ENCODE results near the gene HP1BP3. TPM values are rescaled to one million over a fixed set of nuclear protein-coding genes. Genes with fewer than 3 reads are reported as not detected.

Gene HP1BP3
- total and polyA plus RNA-seq, 2 of the 4 experiments (the other 2 are of a cell fraction), result 88.4 to 151 TPM

GRCh38 chr1:20790785-20791184, 3.7 kb upstream of the HP1BP3 start:
- Histone ChIP-seq H2BK20ac (ENCODE audit: low read depth, low read length) (no peak overlapping the region), H2BK15ac (ENCODE audit: low read depth, low read length) (no peak overlapping the region), H3K9me1 (ENCODE audit: insufficient read depth, low read length) (peaks cover 4% of the 10 kb centered on the region; the same call in 1 of the 2 replicates), H4K5ac (ENCODE audit: low read depth, low read length) (no peak overlapping the region), H2AFZ (replicated peaks; ENCODE audit: low read length, poor library complexity) (no peak overlapping the region), H3K27me3 (ENCODE audit: control insufficient read depth, insufficient read depth, low read length) (no peaks in the 10 kb centered on the region), H4K8ac (ENCODE audit: low read depth in 2 of 2, low read length in 2 of 2) (no peak overlapping the region), H2BK5ac (ENCODE audit: low read depth, low read length, poor library complexity, severe bottlenecking) (no peak overlapping the region), H4K20me1 (ENCODE audit: insufficient read depth, low read length) (peaks cover 7% of the 10 kb centered on the region), H3K27ac (ENCODE audit: insufficient read depth, low read length) (no peak overlapping the region), H3K4ac (ENCODE audit: low read depth, low read length) (no peak overlapping the region), H3K4me1 (ENCODE audit: control insufficient read depth, insufficient read depth, low read length) (peaks cover 5% of the 10 kb centered on the region; the same call in 1 of the 2 replicates), H2AK9ac (replicated peaks; ENCODE audit: low read depth, low read length, poor library complexity) (no peak overlapping the region), H3K4me3 (ENCODE audit: insufficient read depth, low read depth, low read length) (no peak overlapping the region), H3K18ac (ENCODE audit: low read depth, low read length) (no peak overlapping the region), H3K36me3 (ENCODE audit: control insufficient read depth, insufficient read depth, low read length) (no peaks in the 10 kb centered on the region), H3K79me1 (ENCODE audit: low read depth in 1 of 2, low read length in 2 of 2) (peaks cover 3 to 16% of the 10 kb centered on the region in 2 experiments; a peak in 3 of 4 replicates), H3K23ac (ENCODE audit: low read depth, low read length) (no peak overlapping the region), H2BK120ac (ENCODE audit: low read depth, low read length) (no peak overlapping the region), H4K91ac (ENCODE audit: insufficient read depth, low read depth, low read length) (no peak overlapping the region), H3K56ac (ENCODE audit: extremely low read depth, insufficient read depth, low read length) (no peak overlapping the region), H2AK5ac (ENCODE audit: low read depth, low read length) (no peak overlapping the region), H3K9ac (ENCODE audit: low read depth, low read length) (no peak overlapping the region), H3K9me3 (ENCODE audit: control insufficient read depth, insufficient read depth, low read length) (no peaks in the 10 kb centered on the region), H3K4me2 (ENCODE audit: low read depth, low read length) (no peak overlapping the region), H3K14ac (replicated peaks; ENCODE audit: low read depth, low read length) (no peak overlapping the region)
- TF ChIP-seq CEBPB (IDR thresholded peaks at IDR 0.05; ENCODE audit: low read depth, low read length) (no peak), ELK1 (IDR thresholded peaks at IDR 0.05; ENCODE audit: borderline replicate concordance, low read depth, low read length) (no peak), RCOR1 (IDR thresholded peaks at IDR 0.05; ENCODE audit: insufficient replicate concordance, low read length) (no peak), NFE2L2 (IDR thresholded peaks at IDR 0.05; ENCODE audit: low read depth, low read length) (no peak), CTCF (conservative IDR thresholded peaks at IDR 0.05; ENCODE audit: low read depth, low read length) (no peak), MAFK (IDR thresholded peaks at IDR 0.05; ENCODE audit: low read depth, low read length) (no peak), SMC3 (IDR thresholded peaks at IDR 0.05; ENCODE audit: low read depth, low read length) (no peak), RAD21 (IDR thresholded peaks at IDR 0.05; ENCODE audit: low read length) (no peak), POLR2A (IDR thresholded peaks at IDR 0.05; ENCODE audit: low read depth, low read length) (no peak), FOS (IDR thresholded peaks at IDR 0.05; ENCODE audit: low read depth, low read length) (no peak), USF2 (IDR thresholded peaks at IDR 0.05; ENCODE audit: low read depth, low read length) (no peak), BHLHE40 (IDR thresholded peaks at IDR 0.05; ENCODE audit: low read depth, low read length) (no peak), MXI1 (IDR thresholded peaks at IDR 0.05; ENCODE audit: borderline replicate concordance, low read depth, low read length) (no peak), RFX5 (IDR thresholded peaks at IDR 0.05; ENCODE audit: low read depth, low read length) (no peak), CHD1 (IDR thresholded peaks at IDR 0.05; ENCODE audit: low read depth, low read length) (no peak)
- BruUV-seq (replicated peaks), result no TSS peak
- no peak for DNase-seq
- ChIA-PET POLR2A (ENCODE audit: unreplicated experiment) (no interaction called here), CTCF (no interaction called here)
- WGBS, 2 experiments (ENCODE audit: extremely low coverage in 2 of 2, insufficient read length in 1 of 2), result no CpG with 5 or more reads among the region's 3 CpGs
- intact Hi-C loops (cut with micrococcal nuclease) (no loop called here), in situ Hi-C loops (cut with MboI; ENCODE audit: low sequenced_read_pairs) (no loop called here), dilution Hi-C loops (cut with HindIII; ENCODE audit: low sequenced_read_pairs, unreplicated experiment) (no loop called here)
- no peak for ATAC-seq (ENCODE audit: low read depth)
